ENCODE results near the gene NEAT1.

Gene NEAT1

DNA sequence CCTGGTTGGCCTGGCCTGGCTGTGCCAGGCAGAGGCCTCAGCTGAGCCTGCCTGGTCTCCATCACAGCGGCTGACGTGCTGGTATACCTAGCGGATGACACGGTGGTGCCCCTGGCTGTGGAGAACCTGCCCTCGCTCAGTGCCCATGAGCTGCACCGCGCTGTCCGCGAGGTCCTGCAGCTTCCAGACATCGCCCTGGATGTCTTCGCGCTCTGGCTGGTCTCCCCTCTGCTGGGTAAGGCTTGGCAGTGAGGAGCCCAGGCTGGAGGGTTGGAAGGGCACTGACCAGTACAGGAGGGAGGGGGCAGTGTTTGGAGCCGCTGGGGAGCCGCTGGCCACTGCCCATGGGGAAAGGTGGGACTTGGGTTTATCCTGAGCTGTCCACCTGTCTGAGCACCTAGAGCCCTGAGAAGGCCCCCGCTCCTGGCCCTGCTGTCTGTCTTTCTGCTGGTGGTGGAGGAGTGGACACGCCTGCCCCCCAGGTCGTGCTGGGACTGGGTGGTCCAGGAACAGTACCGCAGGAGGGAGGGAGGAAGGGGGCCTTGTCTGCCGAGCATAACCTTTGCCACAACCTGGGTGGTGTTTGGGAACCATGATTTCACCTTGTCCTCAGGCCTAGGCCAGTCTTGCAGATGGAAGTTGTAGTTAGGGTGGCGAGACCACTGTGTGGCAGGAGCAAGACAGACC lies 33.2 kb upstream of the NEAT1 start:
- Histone ChIP-seq H3K36me3 (ENCODE audit: control insufficient read depth in 1 of 2, insufficient read depth in 2 of 2, low read depth in 1 of 2, low read length in 2 of 2) (peaks cover 39 to 42% of the 10 kb centered on the region in 2 experiments), H3K4me1 (ENCODE audit: control insufficient read depth, insufficient read depth, low read depth, low read length) (peaks cover 54% of the 10 kb centered on the region), H3K27me3 (ENCODE audit: control insufficient read depth in 1 of 2, insufficient read depth in 1 of 2, low read length in 2 of 2) (no peaks in the 10 kb centered on the region), H3K79me1 (replicated peaks; ENCODE audit: low read length, poor library complexity, severe bottlenecking) (peaks cover 48% of the 10 kb centered on the region), H3K9me3 (ENCODE audit: control insufficient read depth, low read length) (no peaks in the 10 kb centered on the region), H4K91ac (ENCODE audit: low read length) (peak overlapping the region; percentile 2), H2AK5ac (ENCODE audit: low read length, severe bottlenecking) (peak overlapping the region; percentile 23), H3K4ac (ENCODE audit: low read depth in 1 of 2, low read length in 2 of 2) (peak overlapping the region; percentile 48 to 58), H3K18ac (ENCODE audit: low read depth in 1 of 2, low read length in 2 of 2) (no peak overlapping the region), H2BK15ac (ENCODE audit: low read depth, poor library complexity, severe bottlenecking) (no peak overlapping the region), H2BK5ac (ENCODE audit: low read depth, low read length, poor library complexity, severe bottlenecking) (no peak overlapping the region), H2BK120ac (ENCODE audit: low read depth, low read length) (peak overlapping the region; percentile 86), H3K9ac (ENCODE audit: low read length) (peak overlapping the region; percentile 64), H2AFZ (ENCODE audit: low read depth, low read length) (no peak overlapping the region), H3K4me2 (ENCODE audit: low read length, poor library complexity, severe bottlenecking) (no peak overlapping the region), H3K4me3 (ENCODE audit: insufficient read depth in 1 of 2, low read depth in 1 of 2, low read length in 2 of 2) (peak overlapping the region in 1 of 2 experiments; percentile 68), H3K27ac (ENCODE audit: low read length, poor library complexity, severe bottlenecking) (no peak overlapping the region), H3K23ac (ENCODE audit: low read length in 2 of 2) (no peak overlapping the region), H3K14ac (ENCODE audit: low read length in 2 of 2) (peak overlapping the region in 1 of 2 experiments; percentile 85), H2BK12ac (ENCODE audit: low read length in 2 of 2) (peak overlapping the region; percentile 18 to 85), H4K8ac (ENCODE audit: low read length) (peak overlapping the region; percentile 81)
- WGBS: 92% methylated on average over 20 of the region's 20 CpGs
- DNase-seq: peak; percentile 23

DNA sequence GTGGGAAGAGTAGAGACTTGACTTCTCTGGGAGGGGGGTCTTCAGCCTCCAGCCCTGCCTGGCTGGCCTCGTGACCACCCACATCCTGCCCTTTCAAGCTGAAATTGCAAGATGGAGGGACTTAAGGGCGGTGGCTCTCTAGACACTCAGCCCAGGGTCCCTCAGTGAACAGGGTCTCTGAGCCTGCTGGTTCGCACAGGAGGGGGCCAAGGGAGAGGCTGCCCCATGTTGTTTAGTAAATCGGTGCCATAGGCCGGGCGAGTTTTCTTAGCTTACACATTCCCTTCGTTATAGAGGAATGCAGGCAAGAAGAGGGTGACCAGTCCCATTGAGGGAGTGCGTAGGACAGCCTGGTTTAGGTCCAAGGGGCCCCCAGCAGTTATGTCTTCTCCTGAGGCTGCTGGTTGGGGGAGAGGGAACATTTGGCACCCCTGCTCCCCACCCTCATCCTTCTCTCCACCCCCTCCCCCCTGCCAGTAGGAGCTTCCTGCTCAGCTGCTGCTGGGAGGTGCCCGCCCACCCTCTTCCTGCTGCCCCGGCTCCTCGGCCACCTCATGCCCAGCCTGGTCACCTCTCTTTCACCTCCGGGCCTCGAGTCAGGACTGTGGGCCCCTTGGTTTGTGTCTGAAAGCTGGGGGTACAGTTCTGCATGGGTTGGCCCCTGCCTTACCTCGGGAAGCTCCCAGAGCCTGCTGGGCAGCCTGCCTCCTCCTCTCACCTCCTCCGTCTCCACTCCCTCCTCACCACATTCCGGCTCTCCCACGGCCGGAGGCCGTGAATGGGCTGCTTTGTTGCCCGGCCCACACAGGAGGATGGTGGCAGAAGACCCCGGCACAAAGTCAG lies 32.3 kb upstream of the NEAT1 start:
- H3K9ac ChIP-seq (ENCODE audit: low read length): peak overlapping the region; percentile 64
- H2BK15ac ChIP-seq (ENCODE audit: low read depth, poor library complexity, severe bottlenecking): peak overlapping the region; percentile 74
- H2BK120ac ChIP-seq (ENCODE audit: low read depth, low read length): peak overlapping the region; percentile 86
- no peak overlapping the region for H3K14ac ChIP-seq (ENCODE audit: low read length in 2 of 2)
- peak overlapping the region; percentile 79 for H4K91ac ChIP-seq (ENCODE audit: low read length)
- H3K4ac ChIP-seq (ENCODE audit: low read depth in 1 of 2, low read length in 2 of 2): peak overlapping the region; percentile 71 to 74
- H2AK5ac ChIP-seq (ENCODE audit: low read length, severe bottlenecking): peak overlapping the region; percentile 84
- H3K27ac ChIP-seq (ENCODE audit: low read length, poor library complexity, severe bottlenecking): peak overlapping the region; percentile 65
- peaks cover 51% of the 10 kb centered on the region for H3K79me1 ChIP-seq (replicated peaks; ENCODE audit: low read length, poor library complexity, severe bottlenecking)
- H3K9me3 ChIP-seq (ENCODE audit: control insufficient read depth, low read length): no peaks in the 10 kb centered on the region
- H2BK5ac ChIP-seq (ENCODE audit: low read depth, low read length, poor library complexity, severe bottlenecking): no peak overlapping the region
- peak overlapping the region; percentile 67 to 87 for H3K18ac ChIP-seq (ENCODE audit: low read depth in 1 of 2, low read length in 2 of 2)
- 61% methylated on average over 20 of the region's 21 CpGs for WGBS
- H2AFZ ChIP-seq (ENCODE audit: low read depth, low read length): no peak overlapping the region
- peak overlapping the region; percentile 62 for H3K4me2 ChIP-seq (ENCODE audit: low read length, poor library complexity, severe bottlenecking)
- peaks cover 51% of the 10 kb centered on the region for H3K4me1 ChIP-seq (ENCODE audit: control insufficient read depth, insufficient read depth, low read depth, low read length)
- no peaks in the 10 kb centered on the region for H3K27me3 ChIP-seq (ENCODE audit: control insufficient read depth in 1 of 2, insufficient read depth in 1 of 2, low read length in 2 of 2)
- H2BK12ac ChIP-seq (ENCODE audit: low read length in 2 of 2): peak overlapping the region; percentile 79 to 86
- H3K23ac ChIP-seq (ENCODE audit: low read length in 2 of 2): no peak overlapping the region
- peak overlapping the region; percentile 81 for H4K8ac ChIP-seq (ENCODE audit: low read length)
- H3K4me3 ChIP-seq (ENCODE audit: insufficient read depth in 1 of 2, low read depth in 1 of 2, low read length in 2 of 2): peak overlapping the region in 1 of 2 experiments; percentile 68
- peaks cover 46 to 49% of the 10 kb centered on the region in 2 experiments for H3K36me3 ChIP-seq (ENCODE audit: control insufficient read depth in 1 of 2, insufficient read depth in 2 of 2, low read depth in 1 of 2, low read length in 2 of 2)
- peak; percentile 24 for DNase-seq

DNA sequence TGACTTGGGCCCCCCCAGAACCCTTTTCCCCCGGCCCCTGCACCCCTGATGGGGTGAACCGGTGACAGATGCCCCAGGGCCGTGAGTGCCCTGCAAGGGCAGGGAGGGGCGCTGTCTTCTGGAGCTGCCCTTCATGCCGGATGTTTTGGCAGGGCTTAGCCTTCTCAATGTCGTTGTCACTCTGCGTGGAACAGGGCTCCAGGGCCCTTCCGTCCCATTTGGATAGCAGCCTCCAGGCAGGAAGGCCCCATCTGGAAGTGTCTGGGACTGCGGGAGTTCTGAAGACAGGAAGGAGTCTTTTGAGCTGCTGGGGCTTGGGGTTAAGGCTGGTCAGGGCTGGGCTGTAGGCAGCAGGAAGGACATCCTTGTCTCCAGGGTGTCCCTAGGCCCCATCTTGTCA lies 31.6 kb upstream of the NEAT1 start:
- peaks cover 49% of the 10 kb centered on the region for H3K4me1 ChIP-seq (ENCODE audit: control insufficient read depth, insufficient read depth, low read depth, low read length)
- peak overlapping the region; percentile 65 for H3K27ac ChIP-seq (ENCODE audit: low read length, poor library complexity, severe bottlenecking)
- H4K91ac ChIP-seq (ENCODE audit: low read length): peak overlapping the region; percentile 87
- peak overlapping the region in 1 of 2 experiments; percentile 86 for H2BK12ac ChIP-seq (ENCODE audit: low read length in 2 of 2)
- H3K4ac ChIP-seq (ENCODE audit: low read depth in 1 of 2, low read length in 2 of 2): peak overlapping the region; percentile 71 to 74
- peak overlapping the region; percentile 81 for H4K8ac ChIP-seq (ENCODE audit: low read length)
- peak overlapping the region; percentile 33 for H2AK5ac ChIP-seq (ENCODE audit: low read length, severe bottlenecking)
- peak overlapping the region in 1 of 2 experiments; percentile 62 for H3K4me3 ChIP-seq (ENCODE audit: insufficient read depth in 1 of 2, low read depth in 1 of 2, low read length in 2 of 2)
- H3K36me3 ChIP-seq (ENCODE audit: control insufficient read depth in 1 of 2, insufficient read depth in 2 of 2, low read depth in 1 of 2, low read length in 2 of 2): peaks cover 53 to 56% of the 10 kb centered on the region in 2 experiments
- peak overlapping the region; percentile 62 for H3K4me2 ChIP-seq (ENCODE audit: low read length, poor library complexity, severe bottlenecking)
- H3K23ac ChIP-seq (ENCODE audit: low read length in 2 of 2): no peak overlapping the region
- no peaks in the 10 kb centered on the region for H3K9me3 ChIP-seq (ENCODE audit: control insufficient read depth, low read length)
- peak overlapping the region; percentile 86 for H2BK120ac ChIP-seq (ENCODE audit: low read depth, low read length)
- H3K79me1 ChIP-seq (replicated peaks; ENCODE audit: low read length, poor library complexity, severe bottlenecking): peaks cover 56% of the 10 kb centered on the region
- H2BK5ac ChIP-seq (ENCODE audit: low read depth, low read length, poor library complexity, severe bottlenecking): no peak overlapping the region
- no peak overlapping the region for H2BK15ac ChIP-seq (ENCODE audit: low read depth, poor library complexity, severe bottlenecking)
- peak overlapping the region; percentile 67 to 87 for H3K18ac ChIP-seq (ENCODE audit: low read depth in 1 of 2, low read length in 2 of 2)
- no peak overlapping the region for H2AFZ ChIP-seq (ENCODE audit: low read depth, low read length)
- no peaks in the 10 kb centered on the region for H3K27me3 ChIP-seq (ENCODE audit: control insufficient read depth in 1 of 2, insufficient read depth in 1 of 2, low read length in 2 of 2)
- peak; percentile 67 for DNase-seq
- peak overlapping the region; percentile 64 for H3K9ac ChIP-seq (ENCODE audit: low read length)
- H3K14ac ChIP-seq (ENCODE audit: low read length in 2 of 2): no peak overlapping the region
- 41% methylated on average over 9 of the region's 9 CpGs for WGBS
